ENCODE measurements around the gene TREX2.

The TREX2 gene

GRCh38 chrX:153475271-153475670 lies 29.4 kb upstream of the TREX2 start:
- no peak for DNase-seq

GRCh38 chrX:153474718-153475117 lies 28.9 kb upstream of the TREX2 start:
- no peak for DNase-seq

- DNase-seq: no peak
These were observed 28.4 kb upstream of the TREX2 start for GRCh38 chrX:153474266-153474665.

GRCh38 chrX:153473126-153473525 lies 27.3 kb upstream of the TREX2 start:
- DNase-seq: no peak

- no peak for DNase-seq
These were observed 25.9 kb upstream of the TREX2 start for GRCh38 chrX:153471663-153472280.

GRCh38 chrX:153470411-153471363 lies 24.8 kb upstream of the TREX2 start, which contains the start of gene HAUS7:
HAUS7 (minus strand) TSS chrX:153470576; CDS start chrX:153470557, 19 bp downstream.
- DNase-seq: peak; percentile 88

GRCh38 chrX:153469811-153470410 lies 24.1 kb upstream of the TREX2 start:
- DNase-seq: no peak

- no peak for DNase-seq
These were observed 22.2 kb upstream of the TREX2 start for GRCh38 chrX:153468008-153468580.

GRCh38 chrX:153465691-153466380 lies 20.0 kb upstream of the TREX2 start:
- no peak for DNase-seq

- DNase-seq: no peak
These were observed 18.3 kb upstream of the TREX2 start for GRCh38 chrX:153464116-153464515.

- no peak for DNase-seq
These were observed 17.7 kb upstream of the TREX2 start for GRCh38 chrX:153463556-153463955.

- DNase-seq: no peak
These were observed 17.2 kb upstream of the TREX2 start for GRCh38 chrX:153463031-153463430.

GRCh38 chrX:153462291-153462690 lies 16.4 kb upstream of the TREX2 start:
- DNase-seq: no peak

GRCh38 chrX:153460826-153461225 lies 15.0 kb upstream of the TREX2 start:
- no peak for DNase-seq

- no peak for DNase-seq
These were observed 14.1 kb upstream of the TREX2 start for GRCh38 chrX:153459986-153460385.

GRCh38 chrX:153458476-153458875 lies 12.6 kb upstream of the TREX2 start:
- no peak for DNase-seq

GRCh38 chrX:153457827-153458466 lies 12.1 kb upstream of the TREX2 start:
- DNase-seq: no peak

GRCh38 chrX:153457136-153457825 lies 11.4 kb upstream of the TREX2 start:
- no peak for DNase-seq

GRCh38 chrX:153456704-153457103 lies 10.8 kb upstream of the TREX2 start:
- no peak for DNase-seq

GRCh38 chrX:153456161-153456560 lies 10.3 kb upstream of the TREX2 start:
- no peak for DNase-seq

- no peak for DNase-seq
These were observed 9.7 kb upstream of the TREX2 start for GRCh38 chrX:153455571-153455970.
